Epithelial cell of proximal tubule (primary cell): ENCODE data around the gene NTM. TPM values are rescaled to one million over a fixed set of nuclear protein-coding genes. Genes with fewer than 3 reads are reported as not detected.

Experiments
- DNase-seq: peaks from one replicate; pipeline ENCODE4 v3.0.0-alpha.2; 2011; ENCODE audit warnings: low read depth
- H3K4me3 ChIP-seq: 2 replicates; pipeline ENCODE4 v1.5.1; 2011; ENCODE audit warnings: low read depth, mild to moderate bottlenecking, low read length
- CTCF ChIP-seq: conservative IDR thresholded peaks from 2 replicates; pipeline ENCODE4 v1.5.1; 2012; ENCODE audit warnings: low read depth, mild to moderate bottlenecking, low read length
- total RNA-seq: library from RNA; depleted of rRNA; stranded (reverse); fragments of >200 nt; gene quantifications from 2 replicates; pipeline ENCODE4 v1.2.3, GENCODE V29; 2015

The NTM gene
- total RNA-seq, 1 donor from 2014 or later: 5.3 TPM

- no peak for DNase-seq
- TF ChIP-seq CTCF: no peak
- no peak overlapping the region for H3K4me3 ChIP-seq
Observed at GRCh38 chr11:131592152-131592551, 221.7 kb downstream of the NTM start.

- DNase-seq: no peak
- no peak for TF ChIP-seq CTCF
- H3K4me3 ChIP-seq: no peak overlapping the region
Observed at GRCh38 chr11:131592734-131593133, 222.3 kb downstream of the NTM start.

GRCh38 chr11:131593301-131593700 lies 222.9 kb downstream of the NTM start:
- H3K4me3 ChIP-seq: no peak overlapping the region
- TF ChIP-seq CTCF: no peak
- no peak for DNase-seq

- TF ChIP-seq CTCF: no peak
- no peak for DNase-seq
Observed at GRCh38 chr11:131595797-131596196, 225.4 kb downstream of the NTM start.

GRCh38 chr11:131597890-131598289 lies 227.5 kb downstream of the NTM start:
- TF ChIP-seq CTCF: no peak
- no peak for DNase-seq
- H3K4me3 ChIP-seq: no peak overlapping the region

More at GRCh38 chr11:131595797-131596196, 225.4 kb downstream of the NTM start:
- H3K4me3 ChIP-seq: no peak overlapping the region

GRCh38 chr11:131598305-131598704 lies 227.9 kb downstream of the NTM start:
- DNase-seq: no peak
- H3K4me3 ChIP-seq: no peak overlapping the region
- no peak for TF ChIP-seq CTCF

- DNase-seq: no peak
- TF ChIP-seq CTCF: no peak
- H3K4me3 ChIP-seq: no peak overlapping the region
Observed at GRCh38 chr11:131599285-131599684, 228.9 kb downstream of the NTM start.
